ENCODE results near the gene NDST1.

NDST1 gene

GRCh38 chr5:150553402-150553801 lies 45.5 kb downstream of the NDST1 start:
- Histone ChIP-seq H3K36me3 (ENCODE audit: low read length) (no peaks in the 10 kb centered on the region), H3K4me2 (ENCODE audit: low read depth, low read length, poor library complexity, severe bottlenecking) (no peak overlapping the region), H3K4me3 (ENCODE audit: insufficient read depth, low read length, poor library complexity, severe bottlenecking) (no peak overlapping the region)

GRCh38 chr5:150553911-150554310 lies 46.0 kb downstream of the NDST1 start:
- no peak for TF ChIP-seq EZH2phosphoT487 (conservative IDR thresholded peaks at IDR 0.05; ENCODE audit: low read length)
- TF ChIP-seq CTCF (IDR thresholded peaks at IDR 0.05; ENCODE audit: insufficient read depth, low read length, poor library complexity, severe bottlenecking), result no peak
- no peak overlapping the region for H2AFZ ChIP-seq (ENCODE audit: low read depth, low read length, severe bottlenecking)

More at GRCh38 chr5:150553402-150553801, 45.5 kb downstream of the NDST1 start:
- Histone ChIP-seq H3K79me2 (ENCODE audit: insufficient read depth, low read length) (no peaks in the 10 kb centered on the region), H2AFZ (ENCODE audit: low read depth, low read length, severe bottlenecking) (no peak overlapping the region), H3K27me3 (ENCODE audit: low read length) (no peaks in the 10 kb centered on the region), H4K20me1 (ENCODE audit: low read depth, low read length) (no peaks in the 10 kb centered on the region), H3K9me3 (ENCODE audit: insufficient read depth, low read length) (no peaks in the 10 kb centered on the region), H3K9ac (ENCODE audit: low read length) (no peak overlapping the region), H3K9me2 (replicated peaks; ENCODE audit: insufficient read depth, low read length) (no peaks in the 10 kb centered on the region), H3F3A (ENCODE audit: insufficient read depth) (no peaks in the 10 kb centered on the region), H3K27ac (ENCODE audit: low read depth, low read length) (no peak overlapping the region)
- TF ChIP-seq EZH2phosphoT487 (conservative IDR thresholded peaks at IDR 0.05; ENCODE audit: low read length), result no peak
- TF ChIP-seq CTCF (IDR thresholded peaks at IDR 0.05; ENCODE audit: insufficient read depth, low read length, poor library complexity, severe bottlenecking), result no peak

GRCh38 chr5:150554857-150555256 lies 46.9 kb downstream of the NDST1 start:
- no peaks in the 10 kb centered on the region for H3K79me2 ChIP-seq (ENCODE audit: insufficient read depth, low read length)
- no peak for TF ChIP-seq EZH2phosphoT487 (conservative IDR thresholded peaks at IDR 0.05; ENCODE audit: low read length)
- TF ChIP-seq CTCF (IDR thresholded peaks at IDR 0.05; ENCODE audit: insufficient read depth, low read length, poor library complexity, severe bottlenecking), result no peak
- H3K9me2 ChIP-seq (replicated peaks; ENCODE audit: insufficient read depth, low read length), result no peaks in the 10 kb centered on the region
- no peak overlapping the region for H2AFZ ChIP-seq (ENCODE audit: low read depth, low read length, severe bottlenecking)
- H3K27me3 ChIP-seq (ENCODE audit: low read length), result no peaks in the 10 kb centered on the region
- H3K4me2 ChIP-seq (ENCODE audit: low read depth, low read length, poor library complexity, severe bottlenecking), result no peak overlapping the region
- H3K36me3 ChIP-seq (ENCODE audit: low read length), result no peaks in the 10 kb centered on the region
- H4K20me1 ChIP-seq (ENCODE audit: low read depth, low read length), result no peaks in the 10 kb centered on the region
- H3F3A ChIP-seq (ENCODE audit: insufficient read depth), result no peaks in the 10 kb centered on the region
- H3K9ac ChIP-seq (ENCODE audit: low read length), result no peak overlapping the region
- no peak overlapping the region for H3K27ac ChIP-seq (ENCODE audit: low read depth, low read length)
- H3K4me3 ChIP-seq (ENCODE audit: insufficient read depth, low read length, poor library complexity, severe bottlenecking), result no peak overlapping the region
- H3K9me3 ChIP-seq (ENCODE audit: insufficient read depth, low read length), result no peaks in the 10 kb centered on the region

More at GRCh38 chr5:150553911-150554310, 46.0 kb downstream of the NDST1 start:
- Histone ChIP-seq H3K9me2 (replicated peaks; ENCODE audit: insufficient read depth, low read length) (no peaks in the 10 kb centered on the region), H3K4me2 (ENCODE audit: low read depth, low read length, poor library complexity, severe bottlenecking) (no peak overlapping the region), H3K79me2 (ENCODE audit: insufficient read depth, low read length) (no peaks in the 10 kb centered on the region), H3K27ac (ENCODE audit: low read depth, low read length) (no peak overlapping the region), H3K4me3 (ENCODE audit: insufficient read depth, low read length, poor library complexity, severe bottlenecking) (no peak overlapping the region), H3K27me3 (ENCODE audit: low read length) (no peaks in the 10 kb centered on the region), H4K20me1 (ENCODE audit: low read depth, low read length) (no peaks in the 10 kb centered on the region), H3F3A (ENCODE audit: insufficient read depth) (no peaks in the 10 kb centered on the region), H3K9ac (ENCODE audit: low read length) (no peak overlapping the region), H3K36me3 (ENCODE audit: low read length) (no peaks in the 10 kb centered on the region), H3K9me3 (ENCODE audit: insufficient read depth, low read length) (no peaks in the 10 kb centered on the region)
